ENCODE results near the gene CACNB2.

DNA sequence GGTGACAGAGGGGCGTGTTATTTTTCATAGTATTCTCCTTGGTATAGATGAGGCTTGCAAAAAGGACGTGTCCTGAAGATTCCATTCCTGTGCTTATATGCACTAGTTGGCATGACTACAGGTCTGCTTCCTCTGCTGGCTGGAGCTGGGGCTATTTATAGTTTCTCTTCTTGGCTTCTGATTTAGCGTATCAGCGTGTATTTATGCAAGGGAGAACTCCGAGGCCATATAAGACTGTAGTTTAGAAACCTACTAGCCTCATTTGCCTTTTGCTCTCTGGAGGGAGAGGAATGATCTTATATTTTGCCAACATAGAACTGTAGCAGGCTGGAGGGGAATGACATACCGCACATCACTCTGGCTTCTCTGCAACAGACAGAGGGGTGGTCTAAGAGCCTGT, 39.7 kb downstream of the CACNB2 start:
- TF ChIP-seq SUZ12 (IDR thresholded peaks at IDR 0.05) (no peak), TARDBP (IDR thresholded peaks at IDR 0.05) (no peak), BHLHE40 (IDR thresholded peaks at IDR 0.05; ENCODE audit: borderline replicate concordance) (no peak), LEF1 (IDR thresholded peaks at IDR 0.05; ENCODE audit: borderline replicate concordance) (no peak), FOXM1 (IDR thresholded peaks at IDR 0.05; ENCODE audit: borderline replicate concordance) (no peak), SP1 (IDR thresholded peaks at IDR 0.05) (no peak), ELF4 (IDR thresholded peaks at IDR 0.05) (no peak), PKNOX1 (IDR thresholded peaks at IDR 0.05) (no peak), ZNF384 (IDR thresholded peaks at IDR 0.05) (no peak), ARNT (IDR thresholded peaks at IDR 0.05) (no peak)
